Heart right ventricle (tissue), 16 donors: ENCODE data around the gene SMR3B. TPM values are rescaled to one million over a fixed set of nuclear protein-coding genes. Genes with fewer than 3 reads are reported as not detected.

Source experiments
- ATAC-seq, 8 donors: fragments of 200-7000 bp; cut with Tn5 transposase; one replicate each; pipeline ENCODE4 v1.9.1; 2020; ENCODE audit warnings: mild to moderate bottlenecking in 8 of 8, moderate library complexity in 8 of 8, moderate number of reproducible peaks in 1 of 8
- DNase-seq, 2 donors: peaks; one replicate each; pipeline ENCODE4 v3.0.0-alpha.2; 2020
- H3K27ac ChIP-seq, 10 donors: fragments of 200-600 bp; sonication (generic) in 2 of 10; one replicate each; pipeline versions ENCODE4 v1.5.0 to v1.8.0; 2020 to 2022; ENCODE audit warnings: mild to moderate bottlenecking in 3 of 10
- H3K27me3 ChIP-seq, 7 donors: fragments of 200-600 bp; one replicate each; pipeline ENCODE4 v1.8.0; 2021 to 2022; ENCODE audit warnings: mild to moderate bottlenecking in 2 of 7
- H3K36me3 ChIP-seq, 9 donors: fragments of 200-600 bp; sonication (generic) in 1 of 9; one replicate each; pipeline versions ENCODE4 v1.5.0 to v1.8.0; 2020 to 2022; ENCODE audit warnings: mild to moderate bottlenecking in 2 of 9
- H3K4me1 ChIP-seq, 9 donors: fragments of 200-600 bp; sonication (generic) in 1 of 9; one replicate each; pipeline versions ENCODE4 v1.5.0 to v1.8.0; 2020 to 2022; ENCODE audit warnings: mild to moderate bottlenecking in 4 of 9
- H3K4me3 ChIP-seq, 10 donors: fragments of 200-600 bp; sonication (generic) in 2 of 10; one replicate each; pipeline versions ENCODE4 v1.5.0 to v1.8.0; 2020 to 2022; ENCODE audit warnings: mild to moderate bottlenecking in 7 of 10, moderate library complexity in 2 of 10
- H3K9me3 ChIP-seq, 11 donors: fragments of 200-600 bp in 10 of 11; sonication (generic) in 2 of 11; one replicate each; pipeline versions ENCODE4 v1.5.0 to v1.8.0; 2013 to 2022; ENCODE audit warnings: mild to moderate bottlenecking in 2 of 11, control low read depth in 1 of 11, moderate library complexity in 1 of 11
- WGBS, 2 donors: extraction: QIAGEN DNeasy Blood & Tissue Kit; methylation state at CpG; one replicate each; pipeline ENCODE4 v1.1.7; 2013; ENCODE audit warnings: inconsistent platforms in 1 of 2; 5-methylcytosine and 5-hydroxymethylcytosine counted together
- intact Hi-C, 10 donors: fragments of 100-400 bp; cut with DNase I; formaldehyde crosslinking; loops; one replicate each; pipeline versions ENCODE4 v1.11.1 to v1.14.2; 2022
- polyA plus RNA-seq, 2 donors: library from polyadenylated mRNA; stranded (reverse); fragments of 200-250 nt; gene quantifications; one replicate each; pipeline ENCODE4 v1.2.3, GENCODE V29; 2013
- total RNA-seq, 10 donors: library from RNA; stranded (reverse); fragmentation: NEBNext Ultra II Directional in 3 of 10; extraction: Animal tissue kit (Norgen Biotek cat#: 25700) in 3 of 10; gene quantifications; one replicate each; pipeline versions ENCODE4 v1.2.1 to v1.2.4, GENCODE V29; 2021 to 2023
- TF ChIP-seq, protein P1 (sequence below), 9 donors: fragments of 200-600 bp; sonication (generic) in 2 of 9; IDR thresholded peaks; one replicate each; pipeline versions ENCODE4 v1.5.0 to v1.8.0; 2021 to 2022; ENCODE audit warnings: antibody characterized with exemption in 9 of 9, mild to moderate bottlenecking in 5 of 9, moderate library complexity in 1 of 9
- donor health status: Arrhythmogenic right ventricular cardiomyopathy.
- donor health status: ischemic (EF 13 %, LVEDD 7.1; RV severe dilation, severe dysfunction).
- donor health status: healthy with polysubstance abuse.
- donor health status: DM: no; HTN: yes; CAD: no.
- donor health status: DM: no; HTN: no; CAD: no.
- donor health status: ischemic (EF 25% LVEDD 6.9; RV normal size, moderate dysfunction).
- donor health status: ischemic (EF 25% LVEDD 5.7; RV mildly dilated, moderate dysfunction).
- donor health status: healthy.
- donor health status: DM: yes; HTN: yes; CAD: no.
- donor health status: Ischemic cardiomyopathy.
- donor health status: ischemic (EF 35%, LVEDD 5.7; RV mildly dilated, moderate dysfunction).
- donor health status: nonischemic (EF 11% LVEDD 7.7; RV severe dilation, severe dysfunction).
- donor health status: DM: yes; HTN: yes; CAD: no.
- donor health status: PGD.
- donor health status: ischemic (EF 29% LVEDD 5.4; RV normal size, mild dysfunction).
- donor health status: nonischemic (EF 23%, LVEDD 6.1; RV moderate dilation, normal function).

Gene SMR3B
- total and polyA plus RNA-seq, 12 donors: not detected

DNA sequence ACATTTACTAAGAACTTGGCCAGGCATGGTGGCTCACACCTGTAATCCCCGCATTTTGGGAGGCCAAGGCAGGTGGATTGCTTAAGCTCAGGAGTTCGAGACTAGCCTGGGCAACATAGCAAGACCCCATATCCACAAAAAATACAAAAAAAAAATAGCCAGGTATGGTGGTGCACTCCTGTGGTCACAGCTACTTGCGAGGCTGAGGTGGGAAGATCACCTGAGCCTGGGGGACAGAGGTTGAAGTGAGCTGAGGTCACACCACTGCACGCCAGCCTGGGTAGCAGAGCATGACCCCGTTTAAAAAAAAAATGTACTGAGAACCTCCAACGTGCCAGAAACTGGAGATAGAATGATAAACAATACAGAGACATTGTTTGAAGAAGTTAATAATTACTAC is 22.8 kb downstream of the SMR3B start:
- 68 to 71% methylated on average over 6 of the region's 6 CpGs for WGBS, 2 donors
- ATAC-seq (no peak), DNase-seq (no peak)
- H3K9me3 ChIP-seq: peaks cover 0 to 4% (median 0%) of the 10 kb centered on the region in 11 donors
- TF ChIP-seq, protein P1, sequence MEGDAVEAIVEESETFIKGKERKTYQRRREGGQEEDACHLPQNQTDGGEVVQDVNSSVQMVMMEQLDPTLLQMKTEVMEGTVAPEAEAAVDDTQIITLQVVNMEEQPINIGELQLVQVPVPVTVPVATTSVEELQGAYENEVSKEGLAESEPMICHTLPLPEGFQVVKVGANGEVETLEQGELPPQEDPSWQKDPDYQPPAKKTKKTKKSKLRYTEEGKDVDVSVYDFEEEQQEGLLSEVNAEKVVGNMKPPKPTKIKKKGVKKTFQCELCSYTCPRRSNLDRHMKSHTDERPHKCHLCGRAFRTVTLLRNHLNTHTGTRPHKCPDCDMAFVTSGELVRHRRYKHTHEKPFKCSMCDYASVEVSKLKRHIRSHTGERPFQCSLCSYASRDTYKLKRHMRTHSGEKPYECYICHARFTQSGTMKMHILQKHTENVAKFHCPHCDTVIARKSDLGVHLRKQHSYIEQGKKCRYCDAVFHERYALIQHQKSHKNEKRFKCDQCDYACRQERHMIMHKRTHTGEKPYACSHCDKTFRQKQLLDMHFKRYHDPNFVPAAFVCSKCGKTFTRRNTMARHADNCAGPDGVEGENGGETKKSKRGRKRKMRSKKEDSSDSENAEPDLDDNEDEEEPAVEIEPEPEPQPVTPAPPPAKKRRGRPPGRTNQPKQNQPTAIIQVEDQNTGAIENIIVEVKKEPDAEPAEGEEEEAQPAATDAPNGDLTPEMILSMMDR (IDR thresholded peaks at IDR 0.05): no peak
- intact Hi-C loops: no loop called here
- no peaks in the 10 kb centered on the region for H3K36me3 ChIP-seq
- no peaks in the 10 kb centered on the region for H3K27me3 ChIP-seq
- H3K27ac ChIP-seq: no peak overlapping the region
- H3K4me3 ChIP-seq: no peak overlapping the region
- no peaks in the 10 kb centered on the region for H3K4me1 ChIP-seq

DNA sequence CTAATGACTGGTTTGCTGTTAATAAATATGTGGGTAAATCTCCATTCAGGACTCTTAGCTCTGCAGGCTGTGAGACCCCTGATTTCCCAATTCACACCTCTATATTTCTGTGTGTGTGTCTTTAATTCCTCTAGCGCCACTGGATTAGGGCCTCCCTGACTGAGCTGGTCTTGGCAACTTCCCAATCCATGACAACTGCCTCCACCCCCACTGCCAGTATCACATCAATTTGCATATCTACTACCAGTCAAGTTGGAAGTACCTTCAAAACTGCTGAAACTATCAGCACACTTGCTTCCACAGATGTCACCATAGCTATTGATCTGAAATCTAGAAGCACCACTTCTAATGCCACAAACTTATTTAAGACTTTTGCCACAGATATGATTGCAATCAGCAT is 42.4 kb downstream of the SMR3B start:
- 69 to 71% methylated on average over 1 of the region's 1 CpG for WGBS, 2 donors

DNA sequence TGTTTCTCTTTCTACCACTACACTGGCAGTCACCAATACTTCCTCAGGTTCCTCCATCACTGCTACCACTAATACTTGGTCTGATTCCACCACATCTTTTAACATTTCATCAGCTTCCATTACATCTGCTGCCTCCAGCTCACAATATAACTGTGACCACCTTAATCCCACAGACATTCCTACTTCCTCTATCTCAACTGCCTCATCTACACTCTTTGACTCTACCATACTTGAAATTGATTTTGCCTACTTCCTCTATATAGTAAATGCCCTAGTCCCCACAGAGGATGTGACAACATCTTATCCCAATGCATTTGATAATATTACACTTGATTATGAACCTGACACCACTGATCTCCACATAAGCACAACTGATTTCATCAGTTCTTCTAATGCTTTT is 43.9 kb downstream of the SMR3B start:
- DNase-seq: no peak
- TF ChIP-seq, protein P1 (IDR thresholded peaks at IDR 0.05): no peak
- no peak overlapping the region for H3K4me3 ChIP-seq
- intact Hi-C loops: no loop called here
- H3K27ac ChIP-seq: no peak overlapping the region
- no peaks in the 10 kb centered on the region for H3K4me1 ChIP-seq
- H3K27me3 ChIP-seq: no peaks in the 10 kb centered on the region
- no peak for ATAC-seq
- H3K9me3 ChIP-seq: peaks cover 0 to 18% (median 0%) of the 10 kb centered on the region in 11 donors
- H3K36me3 ChIP-seq: no peaks in the 10 kb centered on the region

More for the DNA sequence above, 42.4 kb downstream of the SMR3B start:
- ATAC-seq: no peak
- Histone ChIP-seq H3K27ac (no peak overlapping the region), H3K9me3 (peaks cover 0 to 17% (median 0%) of the 10 kb centered on the region in 11 donors), H3K27me3 (no peaks in the 10 kb centered on the region), H3K4me3 (no peak overlapping the region), H3K36me3 (no peaks in the 10 kb centered on the region), H3K4me1 (no peaks in the 10 kb centered on the region)
- intact Hi-C loops: no loop called here
- TF ChIP-seq, protein P1 (IDR thresholded peaks at IDR 0.05): no peak
- no peak for DNase-seq

DNA sequence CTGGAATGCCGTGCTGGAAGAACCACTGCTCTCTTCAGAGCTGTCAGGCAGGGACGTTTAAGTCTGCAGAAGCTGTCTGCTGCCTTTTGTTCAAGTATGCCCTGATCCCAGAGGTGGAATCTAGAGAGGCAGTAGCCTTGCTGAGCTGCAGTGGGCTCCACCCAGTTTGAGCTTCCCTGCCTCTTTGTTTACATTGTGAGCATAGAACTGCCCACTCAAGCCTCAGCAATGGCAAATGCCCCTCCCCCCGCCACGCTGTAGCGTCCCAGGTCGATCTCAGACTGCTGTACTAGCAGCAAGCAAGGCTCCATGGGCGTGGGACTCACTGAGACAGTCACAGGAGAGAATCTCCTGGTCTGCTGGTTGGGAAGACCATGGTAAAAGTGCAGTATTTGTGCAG is 54.3 kb downstream of the SMR3B start:
- no peak for DNase-seq

More for the DNA sequence above, 54.3 kb downstream of the SMR3B start:
- no peaks in the 10 kb centered on the region for H3K36me3 ChIP-seq
- H3K27me3 ChIP-seq: no peaks in the 10 kb centered on the region
- no peak overlapping the region for H3K4me3 ChIP-seq
- no peak overlapping the region for H3K27ac ChIP-seq
- WGBS, 2 donors: 52 to 53% methylated on average over 7 of the region's 7 CpGs
- no peaks in the 10 kb centered on the region for H3K4me1 ChIP-seq
- no peak for ATAC-seq
- intact Hi-C loops: no loop called here
- H3K9me3 ChIP-seq: no peaks in the 10 kb centered on the region
- TF ChIP-seq, protein P1 (IDR thresholded peaks at IDR 0.05): no peak

Other genes with a start within 250 kb of the SMR3B start
- gene PRR27, start 228.9 kb upstream of the SMR3B start, total RNA-seq: not detected
- gene PRR27, start 228.9 kb upstream of the SMR3B start, polyA plus RNA-seq: not detected
- not detected for gene ODAM, start 187.4 kb upstream of the SMR3B start, total RNA-seq
- under 1 TPM in 1 of 2 donors, not detected in 1; 0.03 TPM for gene ODAM, start 187.4 kb upstream of the SMR3B start, polyA plus RNA-seq
- not detected for gene FDCSP, start 157.0 kb upstream of the SMR3B start, total RNA-seq
- gene FDCSP, start 157.0 kb upstream of the SMR3B start, polyA plus RNA-seq: not detected
- gene CSN3, start 140.5 kb upstream of the SMR3B start, total RNA-seq: not detected
- not detected for gene CSN3, start 140.5 kb upstream of the SMR3B start, polyA plus RNA-seq
- not detected for gene CABS1, start 48.1 kb upstream of the SMR3B start, total RNA-seq
- not detected for gene CABS1, start 48.1 kb upstream of the SMR3B start, polyA plus RNA-seq
- not detected for gene SMR3A, start 22.4 kb upstream of the SMR3B start, total RNA-seq
- gene SMR3A, start 22.4 kb upstream of the SMR3B start, polyA plus RNA-seq: not detected
- gene OPRPN, start 14.8 kb downstream of the SMR3B start, total RNA-seq: not detected
- gene OPRPN, start 14.8 kb downstream of the SMR3B start, polyA plus RNA-seq: not detected
- not detected for gene MUC7, start 89.1 kb downstream of the SMR3B start, total RNA-seq
- gene MUC7, start 89.1 kb downstream of the SMR3B start, polyA plus RNA-seq: not detected
- gene AMTN, start 135.4 kb downstream of the SMR3B start, total RNA-seq: not detected
- not detected for gene AMTN, start 135.4 kb downstream of the SMR3B start, polyA plus RNA-seq
- not detected for gene AMBN, start 209.1 kb downstream of the SMR3B start, total RNA-seq
- gene AMBN, start 209.1 kb downstream of the SMR3B start, polyA plus RNA-seq: not detected
- 10 to 100 TPM in 7 of 10 donors, 1 to 10 TPM in 3; 2.0 to 13.1 (median 11.6) TPM for gene ENAM, start 245.6 kb downstream of the SMR3B start, total RNA-seq
- gene ENAM, start 245.6 kb downstream of the SMR3B start, polyA plus RNA-seq: under 1 TPM; 0.49 to 0.88 TPM